GM23338 (cell line): ENCODE measurements around the gene CT83. TPM values are rescaled to one million over a fixed set of nuclear protein-coding genes. Genes with fewer than 3 reads are reported as not detected.

Experiments
- ATAC-seq: fragments of 200-7000 bp; cut with Tn5 transposase; 3 replicates; pipeline ENCODE4 v1.9.1; 2020
- DNase-seq: peaks from one replicate; pipeline ENCODE4 v3.0.0-alpha.2; 2015; ENCODE audit warnings: low spot score
- H2AFZ ChIP-seq: fragments of 200-600 bp; sonication (generic); 2 replicates; pipeline ENCODE4 v1.8.0; 2016; ENCODE audit warnings: antibody characterized with exemption, mild to moderate bottlenecking, moderate library complexity
- H3F3A ChIP-seq: fragments of 200-600 bp; sonication (generic); replicated peaks from 2 replicates; pipeline ENCODE4 v1.8.0; 2017; ENCODE audit warnings: antibody characterized with exemption, mixed run types, low read depth
- H3K27ac ChIP-seq: fragments of 200-600 bp; sonication (generic); 2 replicates; pipeline ENCODE4 v1.6.1; 2016; ENCODE audit warnings: low read depth
- H3K27me3 ChIP-seq: fragments of 200-600 bp; sonication (generic); 2 replicates; pipeline ENCODE4 v1.8.0; 2016; ENCODE audit warnings: mild to moderate bottlenecking, mixed run types, moderate library complexity; ENCODE audit not compliant: insufficient read depth
- H3K36me3 ChIP-seq: fragments of 200-600 bp; sonication (generic); 2 replicates; pipeline ENCODE4 v1.8.0; 2016; ENCODE audit warnings: mild to moderate bottlenecking; ENCODE audit not compliant: insufficient read depth
- H3K4me1 ChIP-seq: fragments of 200-600 bp; sonication (generic); 2 replicates; pipeline ENCODE4 v1.8.0; 2016; ENCODE audit warnings: mild to moderate bottlenecking, moderate library complexity; ENCODE audit not compliant: insufficient read depth
- H3K4me2 ChIP-seq: fragments of 200-600 bp; sonication (generic); 2 replicates; pipeline ENCODE4 v1.7.1; 2017; ENCODE audit warnings: mixed run types
- H3K4me3 ChIP-seq: fragments of 200-600 bp; sonication (generic); 2 replicates; pipeline ENCODE4 v1.6.1; 2016; ENCODE audit warnings: mixed run types
- H3K79me2 ChIP-seq: fragments of 200-600 bp; sonication (generic); replicated peaks from 2 replicates; pipeline ENCODE4 v1.8.0; 2017; ENCODE audit warnings: mild to moderate bottlenecking; ENCODE audit not compliant: insufficient read depth
- H3K9me2 ChIP-seq: fragments of 200-600 bp; sonication (generic); 2 replicates; pipeline ENCODE4 v1.8.0; 2017; ENCODE audit not compliant: insufficient read depth
- H4K20me1 ChIP-seq: fragments of 200-600 bp; sonication (generic); replicated peaks from 2 replicates; pipeline ENCODE4 v1.8.0; 2017; ENCODE audit warnings: mild to moderate bottlenecking; ENCODE audit not compliant: insufficient read depth
- H3K27ac Mint-ChIP-seq: 2 replicates; pipeline ENCODE4 v1.8.0; 2020; ENCODE audit warnings: inconsistent platforms, mild to moderate bottlenecking, moderate library complexity, mixed read lengths
- H3K27me3 Mint-ChIP-seq: 3 replicates; pipeline ENCODE4 v1.8.0; 2022; ENCODE audit warnings: low read depth, mild to moderate bottlenecking, moderate library complexity, mixed read lengths, inconsistent platforms; ENCODE audit not compliant: insufficient read depth, poor library complexity
- H3K36me3 Mint-ChIP-seq: 3 replicates; pipeline ENCODE4 v1.8.0; 2021; ENCODE audit warnings: low read depth, mild to moderate bottlenecking, inconsistent platforms, moderate library complexity, mixed read lengths
- H3K4me1 Mint-ChIP-seq: 3 replicates; pipeline ENCODE4 v1.8.0; 2020; ENCODE audit warnings: mild to moderate bottlenecking, inconsistent platforms, mixed read lengths
- H3K4me3 Mint-ChIP-seq: 3 replicates; pipeline ENCODE4 v1.8.0; 2021; ENCODE audit warnings: moderate library complexity, mild to moderate bottlenecking, inconsistent platforms, mixed read lengths
- H3K9me3 Mint-ChIP-seq: 3 replicates; pipeline ENCODE4 v1.8.0; 2020; ENCODE audit warnings: moderate library complexity, mild to moderate bottlenecking, inconsistent platforms, mixed read lengths
- CREB1 ChIP-seq: fragments of 250-450 bp; sonication (Bioruptor Pico); IDR thresholded peaks from 2 replicates; pipeline ENCODE4 v1.5.0; 2020; ENCODE audit warnings: low read depth, mild to moderate bottlenecking, moderate library complexity
- CTCF ChIP-seq, 2 experiments: fragments of 200-600 bp in 1 of 2; sonication (generic) in 1 of 2; conservative IDR thresholded peaks; 2 replicates each; pipeline versions ENCODE4 v1.5.1 to v1.6.1; 2016 to 2017; ENCODE audit warnings: antibody characterized with exemption in 2 of 2, low read depth in 2 of 2, mild to moderate bottlenecking in 2 of 2, moderate library complexity in 1 of 2
- ETS1 ChIP-seq: IDR thresholded peaks from 2 replicates; pipeline ENCODE4 v1.6.1; 2016; ENCODE audit warnings: antibody characterized with exemption
- EZH2 ChIP-seq: fragments of 200-600 bp; sonication (generic); IDR thresholded peaks from one replicate; pipeline ENCODE4 v1.8.0; 2017; ENCODE audit warnings: antibody characterized with exemption, mild to moderate bottlenecking, low read depth; ENCODE audit not compliant: unreplicated experiment
- EZH2phosphoT487 ChIP-seq: fragments of 200-600 bp; sonication (generic); IDR thresholded peaks from one replicate; pipeline ENCODE4 v1.8.1; 2018; ENCODE audit warnings: antibody characterized with exemption; ENCODE audit not compliant: unreplicated experiment
- JUNB ChIP-seq: IDR thresholded peaks from one replicate; pipeline ENCODE4 v1.6.1; 2016; ENCODE audit warnings: antibody characterized with exemption; ENCODE audit not compliant: unreplicated experiment
- NANOG ChIP-seq: IDR thresholded peaks from 2 replicates; pipeline ENCODE4 v1.6.1; 2016; ENCODE audit warnings: antibody characterized with exemption, borderline replicate concordance
- REST ChIP-seq: IDR thresholded peaks from one replicate; pipeline ENCODE4 v1.6.1; 2018; ENCODE audit warnings: antibody characterized with exemption; ENCODE audit not compliant: unreplicated experiment
- STAT1 ChIP-seq: IDR thresholded peaks from one replicate; pipeline ENCODE4 v1.6.1; 2016; ENCODE audit warnings: antibody characterized with exemption; ENCODE audit not compliant: unreplicated experiment
- ZNF114 ChIP-seq: fragments of 250-450 bp; sonication (Bioruptor Pico); IDR thresholded peaks from 2 replicates; pipeline ENCODE4 v1.5.0; 2020; ENCODE audit warnings: mild to moderate bottlenecking, moderate library complexity
- ZNF331 ChIP-seq: fragments of 250-450 bp; sonication (Bioruptor Pico); IDR thresholded peaks from 2 replicates; pipeline ENCODE4 v1.5.0; 2020; ENCODE audit warnings: low read depth, mild to moderate bottlenecking, moderate library complexity
- polyA plus RNA-seq: library from polyadenylated mRNA; unstranded; fragments of >200 nt; fragmentation: Nextera tagmentation; extraction: Ambion mirVana; gene quantifications from 2 replicates; pipeline ENCODE4 v1.2.1, GENCODE V29; 2016
- total RNA-seq: library from RNA; depleted of rRNA; stranded (reverse); fragments of >200 nt; shearing (Covaris generic); gene quantifications from 2 replicates; pipeline ENCODE4 v1.2.3, GENCODE V29; 2014

Gene CT83
- total and polyA plus RNA-seq, 2 experiments from 2014 or later, result not detected

GRCh38 chrX:116435597-116435996 is 27.2 kb downstream of the CT83 start (continued):
- TF ChIP-seq ZNF114 (CRISPR knock-in tag), result no peak
- no peak for TF ChIP-seq CTCF (conservative IDR thresholded peaks at IDR 0.05; ENCODE audit: low read depth in 2 of 2)

GRCh38 chrX:116427978-116428377 is 34.8 kb downstream of the CT83 start:
- no peaks in the 10 kb centered on the region for H4K20me1 ChIP-seq
- TF ChIP-seq CTCF (conservative IDR thresholded peaks at IDR 0.05; ENCODE audit: low read depth in 2 of 2), result no peak
- no peak for TF ChIP-seq CREB1 (CRISPR knock-in tag)
- TF ChIP-seq ETS1, result no peak
- no peak for TF ChIP-seq NANOG
- no peak for TF ChIP-seq JUNB
- no peak for TF ChIP-seq EZH2phosphoT487
- no peak for TF ChIP-seq ZNF331
- TF ChIP-seq STAT1, result no peak
- no peak for TF ChIP-seq EZH2
- no peak for TF ChIP-seq REST

More at GRCh38 chrX:116427978-116428377, 34.8 kb downstream of the CT83 start:
- Histone ChIP-seq H3K9me2 (no peaks in the 10 kb centered on the region), H3F3A (no peaks in the 10 kb centered on the region), H3K4me3 (no peak overlapping the region), H3K27me3 (no peaks in the 10 kb centered on the region), H3K4me1 (no peaks in the 10 kb centered on the region), H2AFZ (no peak overlapping the region), H3K4me2 (no peak overlapping the region), H3K36me3 (no peaks in the 10 kb centered on the region), H3K79me2 (no peaks in the 10 kb centered on the region), H3K27ac (no peak overlapping the region)
- Mint-ChIP-seq H3K27ac (no peak overlapping the region), H3K27me3 (no peaks in the 10 kb centered on the region), H3K9me3 (no peaks in the 10 kb centered on the region), H3K4me1 (no peaks in the 10 kb centered on the region), H3K36me3 (no peaks in the 10 kb centered on the region), H3K4me3 (no peak overlapping the region)
- no peak for DNase-seq
- no peak for ATAC-seq
